Upper lobe of left lung (tissue), 6 donors: ENCODE data around the gene ZNF385D. TPM values are rescaled to one million over a fixed set of nuclear protein-coding genes. Genes with fewer than 3 reads are reported as not detected.

Source experiments
- ATAC-seq, 2 donors: fragments of 200-7000 bp; cut with Tn5 transposase; one replicate each; pipeline ENCODE4 v1.9.1; 2022; ENCODE audit warnings: mild to moderate bottlenecking in 2 of 2, moderate library complexity in 2 of 2; ENCODE audit not compliant: low FRiP score in 2 of 2
- DNase-seq, 2 donors: peaks; one replicate each; pipeline ENCODE4 v3.0.0-alpha.2; 2019 to 2020
- H3K27ac ChIP-seq, 4 donors: fragments of 200-600 bp; sonication (generic); one replicate each; pipeline ENCODE4 v1.5.1; 2016 to 2019
- H3K27me3 ChIP-seq, 4 donors: fragments of 200-600 bp; sonication (generic); one replicate each; pipeline ENCODE4 v1.5.1; 2017 to 2019
- H3K36me3 ChIP-seq, 4 donors: fragments of 200-600 bp; sonication (generic); one replicate each; pipeline ENCODE4 v1.5.1; 2016 to 2019
- H3K4me1 ChIP-seq, 4 donors: fragments of 200-600 bp; sonication (generic); one replicate each; pipeline ENCODE4 v1.5.1; 2018 to 2019
- H3K4me3 ChIP-seq, 4 donors: fragments of 200-600 bp; sonication (generic); one replicate each; pipeline ENCODE4 v1.5.1; 2017 to 2019; ENCODE audit warnings: mild to moderate bottlenecking in 2 of 4, moderate library complexity in 1 of 4
- H3K9me3 ChIP-seq, 4 donors: fragments of 200-600 bp; sonication (generic); one replicate each; pipeline ENCODE4 v1.5.1; 2018 to 2019
- CTCF ChIP-seq, 6 experiments: fragments of 450-650 bp in 4 of 6; fragments of 200-600 bp in 2 of 6; sonication (generic) in 2 of 6; IDR thresholded peaks; one replicate each; pipeline ENCODE4 v1.5.1; 2016 to 2019; ENCODE audit warnings: antibody characterized with exemption in 6 of 6
- EP300 ChIP-seq, 4 donors: sonication (generic); formaldehyde crosslinking; IDR thresholded peaks; one replicate each; pipeline ENCODE4 v1.5.1; 2017; ENCODE audit warnings: antibody characterized with exemption in 4 of 4, control low read depth in 2 of 4
- POLR2A ChIP-seq, 4 donors: fragments of 450-650 bp; IDR thresholded peaks; one replicate each; pipeline ENCODE4 v1.5.1; 2016 to 2017; ENCODE audit warnings: antibody characterized with exemption in 4 of 4, mild to moderate bottlenecking in 2 of 4
- POLR2AphosphoS5 ChIP-seq, 2 donors: sonication (generic); formaldehyde crosslinking; IDR thresholded peaks; one replicate each; pipeline ENCODE4 v1.5.1; 2017; ENCODE audit warnings: antibody characterized with exemption in 2 of 2
- WGBS, 2 donors: methylation state at CpG; one replicate each; pipeline ENCODE4 v1.1.5; 2017 to 2018; 5-methylcytosine and 5-hydroxymethylcytosine counted together
- total RNA-seq, 6 donors: library from RNA; depleted of rRNA in 4 of 6; stranded (reverse); fragments of >200 nt in 4 of 6; gene quantifications; one replicate each; pipeline versions ENCODE4 v1.1.0 to v1.2.1, GENCODE V29; 2016 to 2021
- donor health status: DM: no; HTN: no; CAD: no; lungs with moderate emphysema.
- donor health status: DM: no; HTN: yes; CAD: no; lungs with severe emphysema.

ZNF385D gene
- total RNA-seq, 6 donors from 2014 or later: 0.20 to 9.2 (median 0.76) TPM; not detected in 1

GRCh38 chr3:21484057-21484827 lies 266.8 kb downstream of the ZNF385D start:
- Histone ChIP-seq H3K9me3 (no peaks in the 10 kb centered on the region), H3K4me3 (no peak overlapping the region), H3K4me1 (no peaks in the 10 kb centered on the region), H3K27me3 (no peaks in the 10 kb centered on the region), H3K27ac (no peak overlapping the region), H3K36me3 (no peaks in the 10 kb centered on the region)
- WGBS, 2 donors: 58 to 70% methylated on average over 5 of the region's 5 CpGs
- TF ChIP-seq EP300 (IDR thresholded peaks at IDR 0.05) (no peak), POLR2AphosphoS5 (IDR thresholded peaks at IDR 0.05) (no peak), CTCF (IDR thresholded peaks at IDR 0.05) (peak in 4 of 6 experiments; percentile 25 to 52 (median 42))
- DNase-seq (peak in 1 of 2 donors; percentile 39), ATAC-seq (peak in 1 of 2 donors; percentile 69)

GRCh38 chr3:21481991-21482390 lies 269.0 kb downstream of the ZNF385D start:
- no peaks in the 10 kb centered on the region for H3K9me3 ChIP-seq
- no peak for DNase-seq
- no peak overlapping the region for H3K27ac ChIP-seq
- no peaks in the 10 kb centered on the region for H3K4me1 ChIP-seq
- ATAC-seq: no peak
- TF ChIP-seq POLR2AphosphoS5 (IDR thresholded peaks at IDR 0.05): no peak
- no peak for TF ChIP-seq EP300 (IDR thresholded peaks at IDR 0.05)
- TF ChIP-seq CTCF (IDR thresholded peaks at IDR 0.05): no peak
- TF ChIP-seq POLR2A (IDR thresholded peaks at IDR 0.05): no peak
- H3K36me3 ChIP-seq: no peaks in the 10 kb centered on the region
- 81 to 83% methylated on average over 1 of the region's 1 CpG for WGBS, 2 donors
- no peaks in the 10 kb centered on the region for H3K27me3 ChIP-seq
- H3K4me3 ChIP-seq: no peak overlapping the region

- H3K27ac ChIP-seq: no peak overlapping the region
- no peaks in the 10 kb centered on the region for H3K9me3 ChIP-seq
- TF ChIP-seq POLR2A (IDR thresholded peaks at IDR 0.05) (no peak), EP300 (IDR thresholded peaks at IDR 0.05) (no peak), CTCF (IDR thresholded peaks at IDR 0.05) (no peak), POLR2AphosphoS5 (IDR thresholded peaks at IDR 0.05) (no peak)
- H3K4me1 ChIP-seq: no peaks in the 10 kb centered on the region
- no peak for DNase-seq
- no peaks in the 10 kb centered on the region for H3K27me3 ChIP-seq
- ATAC-seq: no peak
- H3K36me3 ChIP-seq: no peaks in the 10 kb centered on the region
- H3K4me3 ChIP-seq: no peak overlapping the region
Observed at GRCh38 chr3:21477541-21478288, 273.3 kb downstream of the ZNF385D start.

GRCh38 chr3:21466476-21466875 lies 284.5 kb downstream of the ZNF385D start:
- Histone ChIP-seq H3K27me3 (no peaks in the 10 kb centered on the region), H3K4me3 (no peak overlapping the region), H3K9me3 (no peaks in the 10 kb centered on the region), H3K36me3 (no peaks in the 10 kb centered on the region), H3K4me1 (no peaks in the 10 kb centered on the region), H3K27ac (no peak overlapping the region)
- WGBS, 2 donors: 42 to 68% methylated on average over 1 of the region's 1 CpG
- ATAC-seq: no peak
- TF ChIP-seq CTCF (IDR thresholded peaks at IDR 0.05): no peak
- TF ChIP-seq EP300 (IDR thresholded peaks at IDR 0.05): no peak
- TF ChIP-seq POLR2AphosphoS5 (IDR thresholded peaks at IDR 0.05): no peak
- TF ChIP-seq POLR2A (IDR thresholded peaks at IDR 0.05): no peak
- DNase-seq: no peak
